SKM-1 (cell line): ENCODE results near the gene EXOSC10.

Source experiments
- DNase-seq: peaks from one replicate; lab custom pipeline; 2025; ENCODE audit not compliant: unreplicated experiment; lab: John Stamatoyannopoulos, UW

Gene EXOSC10

DNA sequence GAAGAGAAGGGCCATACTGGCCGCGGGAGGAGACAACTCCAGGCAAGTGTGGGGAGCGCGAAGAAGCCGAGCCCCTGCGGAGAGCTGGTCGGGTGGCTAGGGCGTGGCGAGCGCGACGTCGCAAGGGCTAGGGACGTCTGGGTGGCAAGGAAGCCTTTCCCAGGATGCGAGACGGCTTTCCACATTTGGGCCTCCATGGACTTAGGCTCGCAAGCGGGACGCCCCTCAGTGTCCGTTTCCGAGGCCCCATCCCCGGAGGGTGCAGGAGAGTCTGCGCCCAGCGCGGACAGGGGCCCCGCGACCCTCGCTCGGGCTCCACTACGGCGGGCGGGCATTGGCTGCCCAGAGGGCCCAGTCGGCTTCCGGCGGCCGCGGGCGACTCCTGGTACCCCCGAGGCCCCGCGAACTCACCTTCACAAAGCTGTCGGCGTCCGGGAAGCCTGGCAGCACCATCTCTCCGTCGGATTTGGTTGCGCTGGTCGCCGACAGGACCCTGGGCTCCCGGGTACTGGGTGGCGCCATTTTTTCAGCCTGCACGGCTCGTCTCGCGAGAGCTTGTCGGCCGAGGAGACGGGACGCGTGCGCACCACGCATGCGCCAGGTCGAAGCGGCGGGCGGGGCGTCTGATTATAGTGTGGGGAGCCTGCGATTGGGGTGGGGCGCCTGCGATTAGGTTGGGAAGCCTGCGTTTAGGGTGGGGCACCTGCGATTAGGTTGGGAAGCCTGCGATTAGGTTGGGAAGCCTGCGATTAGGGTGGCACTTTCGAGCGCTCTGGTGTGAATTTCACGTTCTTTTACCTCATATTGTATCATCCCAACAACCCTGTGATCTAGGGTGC lies at the start of gene EXOSC10:
EXOSC10 (minus strand) TSS at position 560 of the 839 bp plus-strand sequence; CDS start at position 522, 38 bp downstream.
- DNase-seq: peak; percentile 84

DNA sequence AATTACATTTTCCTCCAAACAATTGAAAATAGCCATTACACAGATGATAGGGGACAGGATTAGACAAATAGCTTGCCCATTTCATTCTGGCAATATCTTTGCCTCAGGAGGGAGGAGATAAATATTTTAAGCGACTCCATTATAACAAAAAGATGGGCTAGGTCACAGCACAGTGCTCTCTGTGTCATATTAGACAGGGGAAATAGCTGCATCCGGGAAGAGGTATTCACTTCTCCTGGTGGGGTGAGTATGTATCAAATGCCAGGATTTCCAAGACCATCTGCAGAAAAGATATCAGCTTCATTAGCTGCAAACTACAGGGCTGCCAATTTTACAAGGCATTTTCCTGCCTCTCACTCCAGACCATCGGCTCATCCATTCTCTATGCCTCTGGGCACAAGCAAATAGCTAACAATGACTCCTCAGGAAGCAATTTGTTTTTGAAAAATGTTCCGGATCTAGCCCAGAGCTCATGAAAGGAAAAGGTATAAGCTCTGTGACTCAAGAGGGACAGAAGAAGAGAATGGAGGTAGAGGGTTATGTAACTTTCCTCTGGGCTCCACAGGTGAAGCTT lies 47.6 kb upstream of the EXOSC10 start:
- DNase-seq: no peak

DNA sequence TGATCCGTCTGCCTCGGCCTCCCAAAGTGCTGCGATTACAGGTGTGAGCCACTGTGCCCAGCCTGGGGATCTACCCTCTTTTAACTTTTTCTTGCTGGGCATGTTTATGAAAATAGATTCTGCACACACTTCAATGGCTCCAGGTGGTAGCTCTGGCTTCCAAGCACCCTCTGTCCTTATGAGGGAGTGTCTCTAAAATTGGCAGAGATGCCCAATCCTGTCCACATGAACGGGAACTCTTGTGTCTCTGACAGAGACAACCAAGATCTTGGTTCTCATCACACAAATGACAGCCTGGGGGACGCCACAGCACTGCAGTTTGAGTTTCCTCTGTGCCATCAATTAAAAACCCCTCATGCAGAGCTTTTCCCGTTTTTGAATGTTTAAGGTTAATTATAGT lies 46.1 kb upstream of the EXOSC10 start:
- DNase-seq: no peak

DNA sequence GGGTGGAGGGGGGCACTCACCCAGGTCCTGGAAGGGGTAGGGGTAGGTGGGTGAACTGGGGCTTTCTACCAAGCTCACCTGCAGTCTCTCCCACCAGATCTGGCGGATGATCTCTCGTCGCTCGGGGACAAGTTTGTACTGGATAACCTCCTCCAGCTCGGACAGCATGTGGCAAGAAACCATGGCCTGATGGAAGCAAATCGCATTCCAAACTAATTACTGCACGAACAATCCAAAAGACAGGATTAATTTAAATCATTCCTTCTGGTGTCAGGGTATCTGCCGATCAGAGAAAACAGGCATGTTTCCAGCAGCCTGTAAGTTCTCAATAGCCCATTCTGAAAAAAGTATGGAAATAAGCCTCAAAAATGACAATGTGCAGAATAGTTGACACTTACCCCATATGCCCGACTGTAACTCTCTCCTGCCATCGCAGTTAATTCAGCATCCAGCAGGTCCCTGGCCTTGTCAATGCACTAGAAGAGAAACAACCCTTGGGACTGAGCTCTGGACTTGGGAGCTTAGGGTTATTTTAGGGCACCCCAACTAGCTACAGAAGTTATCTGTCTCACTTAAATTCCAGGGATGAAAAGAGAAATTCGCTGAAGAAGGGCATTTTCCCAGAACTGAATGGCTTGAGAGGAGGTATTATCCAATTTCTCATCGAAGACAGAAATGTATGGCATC lies 45.0 kb upstream of the EXOSC10 start:
- DNase-seq: no peak

DNA sequence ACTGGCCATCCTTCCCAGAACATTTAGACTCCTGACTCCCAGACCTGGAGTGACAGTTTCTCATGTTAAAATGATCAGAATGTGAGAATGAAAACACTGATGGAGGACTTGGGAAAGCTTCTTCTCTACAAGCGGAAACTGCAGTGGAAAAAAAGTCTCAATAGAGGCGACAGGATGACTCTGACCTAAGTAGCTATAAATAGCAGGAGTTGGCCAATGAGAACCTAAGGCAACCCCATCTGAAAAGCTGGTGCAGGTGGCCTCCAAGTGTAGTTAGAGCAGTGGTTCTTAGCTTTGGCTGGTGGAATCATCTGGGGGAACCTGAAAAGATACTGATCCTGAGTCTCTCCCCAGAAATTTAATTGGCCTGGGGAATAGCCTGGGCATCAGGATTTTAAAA lies 44.2 kb upstream of the EXOSC10 start:
- no peak for DNase-seq

DNA sequence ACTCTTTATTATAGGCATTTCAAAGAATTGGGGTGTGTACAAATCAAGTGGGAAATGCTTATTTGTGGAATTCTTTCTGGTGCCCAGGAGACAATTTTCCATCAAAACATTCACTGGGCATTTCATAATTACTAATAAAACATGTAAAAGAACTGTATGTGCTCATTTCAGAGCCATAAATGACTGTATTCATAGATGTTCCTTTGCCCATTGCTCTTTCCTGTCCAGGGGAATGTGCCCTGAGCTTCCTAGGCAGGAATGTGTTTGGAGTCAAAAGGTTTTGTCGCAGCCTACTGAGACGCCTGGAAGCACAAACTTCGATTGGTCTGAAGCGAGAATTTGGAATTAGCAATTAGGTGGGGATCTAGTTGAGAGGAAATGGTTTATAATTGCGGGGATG lies 43.7 kb upstream of the EXOSC10 start:
- DNase-seq: no peak

DNA sequence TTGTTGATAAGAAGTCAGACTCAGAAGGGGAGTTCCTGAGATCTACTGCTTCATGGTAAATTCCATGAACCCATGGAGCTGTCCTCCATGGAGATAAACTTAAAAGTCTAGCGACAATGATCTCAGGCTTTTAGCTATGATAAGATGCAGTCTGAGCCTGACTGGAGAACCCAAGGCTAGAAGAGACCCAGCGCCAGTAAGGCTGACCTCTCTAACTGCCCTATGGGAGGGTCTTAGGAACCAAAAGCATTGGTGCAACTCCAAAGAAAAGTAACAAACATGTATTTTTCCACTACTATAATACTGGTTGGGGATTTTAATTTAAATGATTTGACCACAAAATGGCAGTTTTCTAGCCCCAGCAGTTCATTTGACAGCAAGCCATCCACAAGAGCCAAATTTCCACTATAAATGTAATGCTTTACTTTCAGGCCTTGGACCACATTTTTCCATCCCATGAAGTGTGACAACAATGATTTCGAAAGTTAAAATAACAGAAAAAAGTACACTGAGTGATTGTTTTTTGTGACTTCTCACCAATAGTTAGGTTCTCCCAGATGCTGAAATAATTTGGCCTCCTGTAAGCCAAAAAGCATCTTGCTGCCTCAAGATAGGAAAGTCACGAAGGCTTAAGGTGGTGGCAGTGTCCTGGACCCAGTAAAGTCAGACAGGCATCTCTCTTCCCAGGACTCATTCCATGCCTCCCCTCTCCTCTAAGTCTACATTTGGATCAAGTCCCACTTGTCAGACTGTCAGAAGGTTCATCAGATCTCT lies 43.1 kb upstream of the EXOSC10 start:
- DNase-seq: no peak

DNA sequence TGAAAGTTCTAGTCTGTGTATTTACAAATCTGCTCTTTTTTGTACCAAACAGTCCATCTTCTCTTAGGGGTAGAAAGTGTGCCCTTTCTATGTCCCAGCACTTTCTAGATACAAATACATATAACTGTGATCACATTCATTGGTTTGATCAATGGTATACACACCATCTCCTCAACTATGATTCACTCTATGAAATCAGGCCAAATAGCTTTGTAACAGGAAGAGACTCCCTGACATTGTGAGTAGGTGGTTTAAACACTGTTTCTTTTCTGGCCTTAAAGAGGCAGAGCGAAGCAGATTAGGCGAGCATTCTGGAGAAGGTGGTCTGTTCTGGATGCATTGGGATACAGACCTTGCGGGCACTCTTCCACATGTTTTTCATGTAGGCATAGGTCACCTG lies 39.3 kb upstream of the EXOSC10 start:
- no peak for DNase-seq

DNA sequence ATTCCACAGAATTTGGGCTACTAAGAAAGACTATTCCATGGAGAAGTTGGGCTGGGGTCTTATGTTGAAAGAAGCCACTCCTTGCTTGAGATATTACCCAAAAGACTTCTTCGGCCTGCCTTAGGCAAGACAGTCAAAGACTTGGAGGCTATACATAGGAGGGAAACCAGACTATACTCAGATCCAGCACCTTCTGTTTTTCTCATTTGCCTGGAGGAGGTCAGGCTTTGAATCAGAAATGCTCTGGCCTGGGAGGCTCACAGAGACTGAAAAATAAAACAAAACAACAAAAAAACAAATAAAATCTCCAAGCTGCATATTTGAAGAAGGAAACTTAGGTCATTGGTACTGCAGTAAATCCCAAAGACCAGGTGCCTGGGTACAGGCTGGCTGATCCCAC lies 38.4 kb upstream of the EXOSC10 start:
- no peak for DNase-seq

DNA sequence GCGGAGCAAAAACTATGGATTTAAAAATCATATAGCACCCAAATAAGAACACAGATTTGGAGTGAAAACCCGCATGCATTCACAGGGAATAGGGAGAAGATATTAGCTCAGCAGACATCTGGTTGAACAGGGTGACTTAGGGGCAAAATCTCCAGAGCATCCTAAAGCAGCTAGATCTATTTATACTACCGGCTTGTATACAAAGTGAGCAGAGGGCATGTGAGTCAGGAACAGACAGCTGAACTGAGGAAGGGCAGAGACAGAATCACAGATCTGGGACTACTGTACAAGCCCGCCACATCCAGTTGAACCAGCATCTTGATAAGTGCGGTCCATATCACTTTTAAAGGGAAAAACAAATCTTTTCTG lies 35.2 kb upstream of the EXOSC10 start:
- no peak for DNase-seq

DNA sequence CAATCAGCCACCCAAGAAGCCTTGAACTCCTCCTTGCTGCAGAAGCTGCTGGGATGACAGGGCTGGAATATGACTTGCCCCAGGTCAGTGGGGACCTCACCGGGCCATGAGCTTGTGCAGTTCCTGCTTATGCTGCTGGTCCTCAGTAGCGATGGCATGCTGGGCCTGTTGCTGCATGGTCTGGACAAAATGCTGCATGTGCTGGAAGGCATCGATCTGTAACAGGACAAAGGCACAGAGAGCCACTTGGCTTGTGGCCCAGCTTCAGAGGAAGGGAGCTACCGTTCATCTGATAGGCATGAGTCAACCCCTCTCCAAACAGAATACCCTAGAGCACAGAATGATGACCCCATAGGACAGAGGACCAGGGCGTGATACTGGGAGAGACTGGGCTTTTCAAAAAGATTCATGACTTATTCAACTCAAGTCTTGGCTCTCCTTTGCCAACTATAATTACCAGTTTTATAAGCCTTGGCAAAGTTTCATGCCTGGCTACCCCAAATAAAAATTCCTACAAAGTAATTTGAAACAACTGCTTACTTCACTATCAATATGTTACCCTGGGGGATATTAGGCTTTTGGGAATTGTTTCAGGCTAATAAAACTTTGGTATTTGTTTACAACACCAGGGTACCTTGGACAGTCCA lies 34.7 kb upstream of the EXOSC10 start:
- no peak for DNase-seq

DNA sequence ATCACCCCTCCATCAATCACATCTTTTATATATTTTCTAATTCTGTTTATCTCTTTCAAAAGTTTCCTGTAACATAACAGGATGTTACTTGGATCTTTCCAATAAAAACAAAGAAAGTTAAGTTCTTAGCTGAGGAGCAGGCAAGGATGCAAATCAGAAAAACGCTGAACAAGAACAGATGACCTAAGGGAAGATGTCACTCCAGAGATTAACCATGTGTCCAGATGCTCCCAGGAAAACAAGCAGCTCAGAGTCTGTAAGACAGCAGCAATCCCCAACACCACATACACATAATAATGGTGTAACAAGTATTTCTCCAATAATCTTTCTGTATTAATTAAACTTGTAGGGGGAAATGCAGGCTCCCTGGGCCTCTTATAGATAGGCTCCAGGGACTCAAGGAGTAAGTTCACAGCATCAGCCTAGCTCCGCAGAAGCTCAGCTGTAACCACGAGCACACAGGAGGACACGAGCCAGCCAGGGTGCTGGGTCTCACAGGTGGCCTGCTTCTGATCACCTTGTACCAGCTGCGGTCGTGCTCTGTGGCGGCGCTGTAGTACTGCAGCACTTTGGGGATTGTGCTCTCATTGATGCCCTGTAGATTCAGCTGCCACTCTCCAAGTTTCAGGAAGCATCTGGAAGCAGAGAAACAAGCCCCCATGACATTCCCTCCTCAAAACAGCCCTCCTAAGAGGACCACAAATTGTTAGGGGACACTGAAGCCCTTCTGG lies 33.1 kb upstream of the EXOSC10 start:
- no peak for DNase-seq

DNA sequence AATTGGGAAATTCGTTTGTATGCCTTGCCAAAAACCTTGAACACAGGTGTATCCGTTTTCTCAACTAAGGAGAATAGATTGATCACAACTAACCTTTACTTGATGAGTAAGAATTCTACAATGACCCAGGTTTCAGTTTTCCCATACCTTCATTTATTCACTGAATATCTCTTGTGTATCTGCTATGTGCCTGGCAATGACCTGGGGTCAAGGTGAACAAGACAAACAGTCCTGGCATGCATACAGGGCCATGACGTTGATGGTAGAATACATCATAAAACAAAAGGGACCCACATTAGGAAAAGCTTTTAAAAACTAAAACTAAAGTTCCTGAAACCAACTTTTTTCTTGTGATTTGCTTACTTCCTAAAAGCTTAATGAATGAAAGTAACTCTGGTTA lies 32.1 kb upstream of the EXOSC10 start:
- DNase-seq: no peak

DNA sequence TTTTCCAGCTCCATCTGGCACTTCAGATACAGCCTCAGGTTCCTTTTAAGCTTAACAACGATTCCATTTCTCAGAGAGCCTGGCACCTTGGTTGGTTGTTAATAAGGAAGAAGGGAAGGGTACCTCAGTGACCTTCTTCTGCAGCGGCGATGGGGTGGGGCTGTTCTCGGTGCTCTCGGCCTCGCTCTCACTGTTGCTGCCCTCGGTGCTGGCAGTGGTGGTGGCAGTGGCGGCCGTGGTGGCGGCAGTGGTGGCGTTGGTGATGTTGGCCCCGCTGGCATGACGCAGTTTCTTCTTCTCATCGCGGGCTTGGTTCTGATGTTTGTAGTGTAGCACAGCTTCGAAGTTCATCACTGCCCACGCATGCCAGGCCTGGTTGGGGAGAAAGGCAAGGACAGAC lies 30.7 kb upstream of the EXOSC10 start:
- DNase-seq: no peak

DNA sequence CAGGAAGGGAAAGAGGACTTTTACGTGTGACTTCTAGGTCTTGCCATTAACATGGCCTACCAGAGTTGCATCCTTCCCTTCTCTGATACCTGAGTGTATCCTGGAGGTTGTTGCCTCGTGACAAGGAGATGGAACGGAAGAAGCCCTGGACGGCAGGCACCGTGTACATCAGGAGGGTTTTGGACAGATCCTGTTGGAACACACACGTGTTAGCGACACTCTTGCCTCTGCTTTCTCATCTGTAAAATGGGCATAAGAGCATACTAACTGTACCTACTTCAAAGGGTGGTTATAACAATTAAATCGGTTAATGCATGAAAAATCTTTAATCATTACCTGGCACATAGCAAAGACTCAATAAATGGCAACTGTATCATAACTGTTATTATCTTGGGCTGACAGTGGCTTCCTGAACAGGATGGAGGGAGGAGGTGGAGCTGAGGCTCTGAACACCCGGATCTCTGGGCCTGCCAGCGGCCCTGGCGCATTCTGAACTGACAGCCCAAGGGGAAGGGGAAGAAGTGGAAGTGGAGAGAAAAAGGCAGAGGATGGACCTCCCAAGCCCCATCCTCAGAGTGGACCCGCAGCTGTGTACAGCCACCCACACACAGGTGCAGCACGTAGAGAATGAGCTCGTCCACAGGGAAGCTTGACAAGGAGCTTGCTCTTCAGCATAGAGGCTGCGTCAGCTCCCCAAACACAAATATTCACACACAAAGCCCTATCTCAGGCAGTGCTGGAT lies 30.2 kb upstream of the EXOSC10 start:
- no peak for DNase-seq

DNA sequence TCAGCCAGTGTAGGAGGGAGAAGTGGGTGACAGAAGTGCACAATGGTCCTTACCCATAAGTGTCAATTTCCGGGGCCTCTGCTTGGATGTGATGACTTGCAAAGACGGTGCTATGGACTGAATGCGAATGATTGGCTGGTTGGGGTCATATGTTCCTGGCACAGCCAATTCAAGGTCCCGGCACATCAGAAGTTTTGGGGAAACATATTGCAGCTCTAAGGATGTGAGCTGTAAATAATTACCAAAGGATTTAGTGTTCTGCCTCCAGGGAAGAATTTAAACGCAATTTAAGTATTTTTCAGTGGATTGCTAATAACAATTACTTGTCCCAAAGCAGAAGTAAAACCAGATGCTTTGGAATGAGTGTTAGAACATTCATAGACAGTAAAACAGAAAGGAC lies 26.9 kb upstream of the EXOSC10 start:
- no peak for DNase-seq

DNA sequence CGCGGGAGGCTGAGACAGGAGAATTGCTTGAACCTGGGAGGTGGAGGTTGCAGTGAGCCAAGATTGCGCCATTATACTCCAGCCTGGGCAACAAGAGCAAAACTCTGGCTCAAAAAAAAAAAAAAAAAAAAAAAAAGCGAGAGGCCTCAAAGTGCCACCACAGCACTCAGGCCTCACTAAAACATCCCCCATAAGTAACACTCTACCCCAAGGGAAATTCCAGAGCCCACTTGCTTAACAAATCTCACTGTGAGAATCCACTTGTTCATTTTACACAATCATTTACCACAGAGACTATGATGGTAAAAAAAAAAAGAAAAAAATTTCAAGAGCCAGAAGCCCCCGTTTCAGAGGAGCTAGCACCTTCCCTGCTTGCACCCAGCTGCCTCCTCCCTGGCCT lies 26.3 kb upstream of the EXOSC10 start:
- no peak for DNase-seq

DNA sequence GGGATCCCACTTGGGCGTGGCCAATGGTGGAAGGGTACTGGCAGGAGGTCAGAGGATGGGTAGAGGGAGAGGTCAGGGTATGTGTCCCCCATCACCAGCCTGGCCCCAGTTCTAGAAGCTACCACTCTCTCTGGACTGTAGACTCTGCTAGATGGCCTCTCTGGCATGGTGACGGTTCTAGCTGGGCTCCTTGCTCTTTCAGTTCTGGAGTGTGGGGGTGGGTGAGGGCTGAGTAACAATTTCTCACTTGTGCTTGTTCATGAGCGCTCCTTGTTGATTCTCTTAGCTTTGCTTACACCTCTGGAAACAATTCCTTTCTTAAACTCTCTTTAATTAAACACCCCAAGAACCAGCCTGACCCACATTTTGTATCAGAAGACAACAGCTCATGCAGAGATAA lies 25.3 kb upstream of the EXOSC10 start:
- DNase-seq: no peak

DNA sequence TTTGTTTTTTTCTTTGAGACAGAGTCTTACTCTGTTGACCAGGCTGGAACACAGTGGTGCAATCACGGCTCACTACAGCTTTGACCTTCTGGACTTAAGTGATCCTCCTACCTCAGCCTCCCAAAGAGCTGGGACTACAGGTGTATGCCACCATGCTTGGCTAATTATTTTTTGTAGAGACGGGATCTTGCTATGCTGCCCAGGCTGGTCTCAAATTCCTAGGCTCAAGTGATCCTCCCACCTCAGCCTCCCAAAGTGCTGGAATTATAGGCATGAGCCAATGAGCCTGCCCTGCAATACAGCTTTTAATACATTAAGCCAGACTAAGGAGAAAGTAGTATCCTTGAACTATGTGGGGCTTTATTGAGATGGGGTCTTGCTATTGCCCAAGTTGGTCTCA lies 16.6 kb upstream of the EXOSC10 start:
- DNase-seq: no peak

DNA sequence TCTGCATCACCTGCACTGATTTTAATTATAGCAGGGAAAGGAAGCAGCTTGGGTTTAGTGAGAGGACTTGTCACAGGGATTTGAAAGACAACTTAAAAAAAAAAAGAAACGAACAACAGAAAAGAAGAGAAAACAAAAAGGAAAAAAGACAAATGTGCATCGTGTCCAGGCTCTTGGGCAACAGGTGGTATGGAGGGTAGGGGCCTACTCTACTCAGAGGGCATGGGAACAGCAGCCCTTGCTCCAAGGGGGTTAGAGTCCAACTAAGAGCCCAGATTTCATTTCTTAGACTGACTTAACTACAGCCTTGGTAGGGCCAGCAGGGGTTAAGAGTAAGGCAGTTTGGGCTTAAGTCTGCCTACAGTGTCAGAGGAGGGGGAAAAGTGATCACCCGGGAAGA lies 15.3 kb upstream of the EXOSC10 start:
- DNase-seq: no peak
